Measurements from ENCODE around the gene NEUROD2.

GRCh38 chr17:39626171-39627046, 18.7 kb upstream of the NEUROD2 start, which contains the start of gene PPP1R1B:
- TF ChIP-seq EZH2 (IDR thresholded peaks at IDR 0.05; ENCODE audit: insufficient read depth, low read length), result no peak
- no peak for TF ChIP-seq CTCF (IDR thresholded peaks at IDR 0.05; ENCODE audit: insufficient read depth, low read depth, low read length)

Measured in astrocyte (in vitro differentiated cells and primary cell).